DOHH2 (cell line): ENCODE measurements around the gene HTRA1.

ENCODE experiments used
- H3F3A ChIP-seq: fragments of 200-600 bp; sonication (generic), shearing (Covaris generic); 2 replicates; pipeline ENCODE4 v1.6.0; 2016; ENCODE audit warnings: antibody characterized with exemption, mild to moderate bottlenecking; ENCODE audit not compliant: control insufficient read depth, insufficient read depth
- H3K27ac ChIP-seq: fragments of 200-600 bp; sonication (generic); 2 replicates; pipeline ENCODE4 v1.5.1; 2014; ENCODE audit warnings: low read depth, mild to moderate bottlenecking, low read length, moderate library complexity
- H3K27me3 ChIP-seq: fragments of 200-600 bp; sonication (generic); 2 replicates; pipeline ENCODE4 v1.6.1; 2014; ENCODE audit warnings: mild to moderate bottlenecking, low read length, mixed read lengths; ENCODE audit not compliant: control insufficient read depth
- H3K36me3 ChIP-seq: fragments of 200-600 bp; sonication (generic); 2 replicates; pipeline ENCODE4 v1.6.1; 2014; ENCODE audit warnings: mild to moderate bottlenecking, low read length, moderate library complexity, mixed read lengths; ENCODE audit not compliant: control insufficient read depth
- H3K4me1 ChIP-seq: fragments of 200-600 bp; sonication (generic); 2 replicates; pipeline ENCODE4 v1.6.1; 2014; ENCODE audit warnings: mild to moderate bottlenecking, low read length, mixed read lengths; ENCODE audit not compliant: control insufficient read depth
- H3K4me2 ChIP-seq: fragments of 200-600 bp; sonication (generic); 2 replicates; pipeline ENCODE4 v1.6.0; 2014; ENCODE audit warnings: mild to moderate bottlenecking, low read length, moderate library complexity
- H3K4me3 ChIP-seq: fragments of 200-600 bp; sonication (generic); 2 replicates; pipeline ENCODE4 v1.5.1; 2014; ENCODE audit warnings: mild to moderate bottlenecking, low read length, mixed read lengths
- H3K79me2 ChIP-seq: fragments of 200-600 bp; sonication (generic); 2 replicates; pipeline ENCODE4 v1.6.1; 2014; ENCODE audit warnings: mild to moderate bottlenecking, low read length, mixed read lengths; ENCODE audit not compliant: control insufficient read depth
- H3K9me2 ChIP-seq: fragments of 200-600 bp; sonication (generic); replicated peaks from 2 replicates; pipeline ENCODE4 v1.6.1; 2014; ENCODE audit warnings: mild to moderate bottlenecking, low read length, mixed read lengths; ENCODE audit not compliant: control insufficient read depth
- H3K9me3 ChIP-seq: fragments of 200-600 bp; sonication (generic); 2 replicates; pipeline ENCODE4 v1.6.1; 2014; ENCODE audit warnings: antibody characterized with exemption, low read length, mixed read lengths; ENCODE audit not compliant: control insufficient read depth, insufficient read depth
- H4K20me1 ChIP-seq: fragments of 200-600 bp; sonication (generic); 2 replicates; pipeline ENCODE4 v1.6.0; 2014; ENCODE audit warnings: low read depth, mild to moderate bottlenecking, antibody characterized with exemption, low read length, moderate library complexity; ENCODE audit not compliant: control insufficient read depth, insufficient read depth
- CTCF ChIP-seq: fragments of 200-600 bp; sonication (generic); IDR thresholded peaks from one replicate; pipeline ENCODE4 v1.5.1; 2014; ENCODE audit warnings: antibody characterized with exemption, mild to moderate bottlenecking, low read depth, low read length; ENCODE audit not compliant: poor library complexity, severe bottlenecking
- EZH2phosphoT487 ChIP-seq: fragments of 200-600 bp; sonication (generic); IDR thresholded peaks from 2 replicates; pipeline ENCODE4 v1.6.1; 2017; ENCODE audit warnings: borderline replicate concordance, mild to moderate bottlenecking, antibody characterized with exemption, low read length, moderate library complexity, mixed read lengths

The HTRA1 gene

GRCh38 chr10:122531261-122531660 is 69.9 kb downstream of the HTRA1 start:
- no peak overlapping the region for H3K4me2 ChIP-seq
- TF ChIP-seq CTCF (no peak), EZH2phosphoT487 (no peak)
- H3K9me3 ChIP-seq, result no peaks in the 10 kb centered on the region
- H3K36me3 ChIP-seq, result no peaks in the 10 kb centered on the region
- no peaks in the 10 kb centered on the region for H3K9me2 ChIP-seq
- no peaks in the 10 kb centered on the region for H3F3A ChIP-seq
- no peaks in the 10 kb centered on the region for H4K20me1 ChIP-seq
- H3K27me3 ChIP-seq, result peaks cover 3% of the 10 kb centered on the region; the same call in 1 of the 2 replicates
- H3K27ac ChIP-seq, result no peak overlapping the region
- no peak overlapping the region for H3K4me3 ChIP-seq
- no peaks in the 10 kb centered on the region for H3K4me1 ChIP-seq
- H3K79me2 ChIP-seq, result no peaks in the 10 kb centered on the region

- Histone ChIP-seq H3K27me3 (peaks cover 5% of the 10 kb centered on the region; the same call in 1 of the 2 replicates), H3F3A (no peaks in the 10 kb centered on the region), H3K36me3 (no peaks in the 10 kb centered on the region), H4K20me1 (no peaks in the 10 kb centered on the region), H3K9me2 (no peaks in the 10 kb centered on the region), H3K4me3 (no peak overlapping the region), H3K79me2 (no peaks in the 10 kb centered on the region), H3K4me2 (no peak overlapping the region), H3K4me1 (no peaks in the 10 kb centered on the region), H3K9me3 (no peaks in the 10 kb centered on the region), H3K27ac (no peak overlapping the region)
- TF ChIP-seq CTCF, result no peak
- no peak for TF ChIP-seq EZH2phosphoT487
These were observed 70.6 kb downstream of the HTRA1 start for GRCh38 chr10:122531939-122532338.

- Histone ChIP-seq H3F3A (no peaks in the 10 kb centered on the region), H3K79me2 (no peaks in the 10 kb centered on the region), H3K9me2 (no peaks in the 10 kb centered on the region), H4K20me1 (no peaks in the 10 kb centered on the region), H3K4me2 (no peak overlapping the region), H3K9me3 (no peaks in the 10 kb centered on the region), H3K4me1 (no peaks in the 10 kb centered on the region), H3K27me3 (peaks cover 5% of the 10 kb centered on the region; the same call in 1 of the 2 replicates), H3K27ac (no peak overlapping the region), H3K36me3 (no peaks in the 10 kb centered on the region), H3K4me3 (no peak overlapping the region)
- no peak for TF ChIP-seq EZH2phosphoT487
- TF ChIP-seq CTCF, result no peak
These were observed 71.4 kb downstream of the HTRA1 start for GRCh38 chr10:122532601-122533296.
